ENCODE data around the gene FSTL1.
"Not testable (repeated sequence)": the region's sequence is repeated elsewhere in the genome, so short reads cannot be mapped to it uniquely, and the experiment has no call there.

Gene FSTL1

GRCh38 chr3:120410541-120410940 lies 40.3 kb downstream of the FSTL1 start:
- no peak for DNase-seq

DNA sequence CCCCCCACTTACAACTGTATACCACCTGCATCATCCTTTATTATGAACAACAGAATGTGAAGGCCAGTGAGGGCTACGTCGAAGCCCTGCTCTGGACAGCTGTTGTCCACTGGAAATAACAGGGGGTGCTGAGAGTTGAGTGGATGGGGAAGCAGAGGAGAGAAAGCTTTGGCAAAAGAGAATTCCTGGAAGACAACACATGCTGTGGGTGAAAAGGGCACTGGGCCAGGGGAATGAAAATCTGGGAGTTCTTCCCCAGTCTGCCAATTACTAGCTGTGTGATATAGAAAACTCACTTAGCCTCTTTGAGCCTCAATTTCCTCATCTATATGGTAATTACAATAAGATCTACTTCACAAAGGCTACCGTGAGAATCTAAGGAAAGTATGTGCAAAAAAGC lies 40.7 kb downstream of the FSTL1 start:
- no peak for DNase-seq

GRCh38 chr3:120407508-120408287 lies 43.1 kb downstream of the FSTL1 start:
- DNase-seq = peak; percentile 33

DNA sequence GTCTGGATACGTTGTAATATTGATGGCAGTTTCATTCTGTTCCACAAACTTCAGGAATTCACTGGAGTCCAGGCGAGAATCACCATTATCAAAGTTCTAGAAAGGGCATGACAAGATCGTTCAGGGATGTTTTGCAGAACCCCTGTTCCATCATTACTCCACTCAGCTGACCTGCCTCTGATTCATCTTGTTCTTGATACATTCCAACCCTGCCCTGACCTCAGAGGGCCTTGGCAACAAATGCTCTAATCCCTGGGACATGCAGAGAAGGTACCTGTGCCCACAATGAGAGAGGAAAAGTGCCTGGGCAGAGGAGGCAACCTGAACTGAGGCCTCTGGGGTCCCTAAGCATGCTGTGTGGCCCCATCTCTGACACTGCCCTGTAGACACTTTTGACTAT lies 45.9 kb downstream of the FSTL1 start:
- no peak for DNase-seq

GRCh38 chr3:120402257-120402656 lies 48.5 kb downstream of the FSTL1 start:
- DNase-seq = no peak

DNA sequence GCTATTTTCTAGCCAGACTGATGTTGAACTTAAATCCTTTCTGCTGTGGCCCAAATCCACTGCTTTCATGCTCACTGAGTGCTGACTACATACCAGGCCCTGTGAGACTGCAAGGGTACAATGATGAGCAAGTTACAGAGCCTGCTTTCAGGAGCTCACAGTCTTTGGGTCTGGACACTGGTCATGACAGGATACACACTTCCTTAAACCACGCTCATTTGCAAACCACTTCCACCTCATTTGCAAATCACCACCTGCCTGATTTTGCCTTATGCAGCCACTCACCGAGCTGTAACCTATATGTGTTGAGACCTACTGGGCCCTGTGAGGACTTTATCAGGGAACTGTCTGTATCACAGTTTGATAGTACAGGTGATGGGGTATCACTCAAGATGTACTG lies 51.4 kb downstream of the FSTL1 start:
- peak; percentile 5 for DNase-seq

GRCh38 chr3:120396469-120396868 lies 54.3 kb downstream of the FSTL1 start:
- DNase-seq = peak; percentile 64

- no peak for DNase-seq
These were observed 56.4 kb downstream of the FSTL1 start for GRCh38 chr3:120394347-120394746.

DNA sequence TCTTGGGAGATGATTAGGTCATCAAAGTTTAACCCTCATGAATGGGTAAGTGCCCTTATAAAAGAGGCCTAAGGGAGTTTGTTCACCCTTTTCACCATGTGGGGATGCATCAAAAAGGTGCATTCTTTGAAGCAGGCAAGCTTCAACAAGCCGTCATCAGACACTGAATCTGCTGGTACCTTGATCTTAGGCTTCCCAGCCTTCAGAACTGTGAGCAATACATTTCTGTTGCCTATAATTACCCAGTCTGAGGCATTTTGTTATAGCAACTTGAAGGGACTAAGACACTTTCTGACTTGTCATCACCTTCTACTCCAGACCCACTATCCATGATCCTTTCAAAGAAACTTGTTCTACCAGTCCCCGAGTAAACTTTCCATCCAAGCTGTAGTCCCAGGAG lies 57.0 kb downstream of the FSTL1 start:
- DNase-seq = no peak

- no peak for DNase-seq
These were observed 57.5 kb downstream of the FSTL1 start for GRCh38 chr3:120393243-120393642.

DNA sequence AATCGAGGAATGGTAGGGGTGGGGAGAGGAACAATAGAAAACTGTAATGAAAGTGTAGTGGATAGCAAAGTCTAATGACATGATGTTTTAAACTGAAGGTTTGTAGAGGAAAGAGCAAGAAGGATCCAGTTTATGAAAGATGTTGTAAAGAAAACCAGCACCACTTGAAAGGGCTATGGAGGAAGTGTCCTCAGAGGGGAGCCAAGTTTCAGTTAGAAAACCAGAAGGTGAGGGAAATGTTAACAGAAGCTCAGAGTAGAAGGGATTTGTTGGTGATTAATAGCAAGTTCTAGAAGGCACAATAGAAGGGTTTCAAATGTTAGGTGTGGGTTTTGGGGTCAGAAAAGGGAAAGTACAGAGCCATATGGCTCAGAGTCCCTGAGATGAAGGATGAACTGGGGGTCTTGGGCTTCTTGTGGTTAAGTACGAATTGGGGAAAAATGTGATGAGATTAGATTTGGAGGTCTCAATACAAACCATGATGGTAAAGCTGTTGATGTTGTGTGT lies 67.8 kb downstream of the FSTL1 start:
- DNase-seq = no peak

- no peak for DNase-seq
These were observed 69.3 kb downstream of the FSTL1 start for GRCh38 chr3:120381503-120381902.

GRCh38 chr3:120377948-120378347 lies 72.8 kb downstream of the FSTL1 start:
- DNase-seq = not testable (repeated sequence)

- DNase-seq = no peak
These were observed 80.3 kb downstream of the FSTL1 start for GRCh38 chr3:120370463-120370862.

DNA sequence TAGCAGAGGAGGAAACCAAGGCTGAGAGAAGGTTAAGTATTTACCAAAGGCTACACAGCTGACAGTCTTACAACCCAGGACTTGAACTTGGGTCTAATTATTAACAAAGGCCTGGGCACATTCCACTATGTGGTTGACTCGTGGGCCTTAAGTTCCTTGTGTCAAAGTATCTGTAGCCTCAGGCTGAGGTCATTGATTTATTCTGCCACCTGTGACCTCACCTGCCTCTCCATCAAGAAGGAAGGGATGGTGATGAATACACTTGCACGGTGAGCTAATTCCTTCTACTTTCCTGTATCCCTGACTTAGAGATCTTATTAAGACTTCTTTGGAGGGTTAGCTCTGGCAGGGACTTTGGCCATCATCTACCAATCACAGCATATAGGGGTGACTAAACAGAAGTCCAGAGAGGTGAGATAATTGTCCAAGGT lies 81.7 kb downstream of the FSTL1 start:
- no peak for DNase-seq

GRCh38 chr3:120368172-120368571 lies 82.6 kb downstream of the FSTL1 start:
- DNase-seq = no peak

GRCh38 chr3:120364821-120365220 lies 86.0 kb downstream of the FSTL1 start:
- DNase-seq = no peak

DNA sequence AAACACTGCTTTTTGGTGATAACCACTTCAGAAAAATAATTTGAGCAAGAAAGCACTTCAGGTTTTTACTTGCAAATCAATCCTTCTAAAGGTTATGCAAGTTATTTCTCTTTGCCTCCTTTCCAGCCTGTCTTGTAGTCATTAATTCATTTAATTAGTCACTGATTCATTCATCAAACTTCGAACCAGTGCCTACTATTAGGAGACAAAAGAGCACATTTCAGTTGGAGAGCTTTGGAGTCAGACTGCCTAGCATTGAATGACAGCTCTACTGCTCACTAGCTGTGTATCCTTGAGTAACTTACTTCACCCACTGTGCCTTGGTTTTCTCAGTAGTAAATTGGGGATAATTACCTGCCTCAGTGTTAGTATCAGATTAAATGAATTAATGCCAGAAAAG lies 86.7 kb downstream of the FSTL1 start:
- no peak for DNase-seq

DNA sequence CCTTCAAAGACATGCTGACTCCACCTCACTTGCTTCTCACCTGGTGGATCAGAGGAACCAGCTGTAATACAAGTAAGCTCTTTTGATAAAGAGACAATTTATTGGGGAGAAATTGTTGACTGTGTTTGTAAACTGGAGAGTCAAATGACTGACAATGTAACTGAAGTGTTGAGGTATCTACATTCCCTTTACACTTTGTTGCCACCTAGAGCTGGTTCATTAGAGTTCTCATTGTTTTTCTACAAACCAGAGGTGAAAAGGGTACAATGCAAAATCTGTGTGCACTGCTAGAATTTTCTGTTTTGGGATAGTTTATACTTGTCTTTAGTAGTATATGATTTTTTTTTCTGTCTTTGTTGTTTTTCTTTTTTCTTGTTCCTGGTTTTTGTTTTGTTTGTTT lies 93.0 kb downstream of the FSTL1 start:
- DNase-seq = no peak

DNA sequence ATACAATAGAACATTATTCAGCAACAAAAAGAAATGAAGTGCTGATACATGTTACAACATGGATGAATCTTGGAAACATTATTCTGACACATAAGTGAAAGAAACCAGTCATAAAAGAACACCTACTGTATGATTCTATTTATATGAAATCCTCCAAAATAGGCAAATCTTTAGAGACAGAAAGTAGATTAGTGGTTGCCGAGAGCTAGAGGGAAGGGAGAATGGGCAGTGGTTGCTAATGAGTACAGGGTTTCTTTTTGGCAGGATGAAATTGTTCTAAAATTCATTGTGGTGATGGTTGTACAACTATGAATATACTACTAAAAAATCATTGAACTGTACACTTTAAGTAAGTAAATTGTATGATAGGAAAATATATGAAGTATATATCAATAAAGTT lies 95.3 kb downstream of the FSTL1 start:
- no peak for DNase-seq

GRCh38 chr3:120353463-120353862 lies 97.3 kb downstream of the FSTL1 start:
- peak; percentile 47 for DNase-seq

DNA sequence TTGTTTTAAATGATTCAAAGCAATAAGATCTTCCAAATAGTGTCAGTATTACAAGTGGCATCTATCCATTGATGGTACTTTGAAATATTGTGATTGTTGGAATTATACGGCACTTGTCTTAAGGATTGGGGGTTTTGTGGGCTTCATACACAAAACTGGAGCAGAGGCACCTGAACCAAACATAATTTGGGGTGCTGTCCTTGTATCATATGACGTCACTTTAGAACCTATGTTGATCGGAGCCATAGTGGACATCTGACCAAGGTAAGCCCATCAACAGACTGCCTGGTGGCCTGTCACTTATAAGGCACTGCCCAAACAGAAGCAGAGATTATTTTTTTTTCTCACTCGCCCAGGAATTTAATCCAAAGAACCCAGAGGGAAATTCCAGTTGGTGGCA lies 98.8 kb downstream of the FSTL1 start:
- no peak for DNase-seq

GRCh38 chr3:120350401-120350941 lies 100.3 kb downstream of the FSTL1 start:
- DNase-seq = peak; percentile 7

DNA sequence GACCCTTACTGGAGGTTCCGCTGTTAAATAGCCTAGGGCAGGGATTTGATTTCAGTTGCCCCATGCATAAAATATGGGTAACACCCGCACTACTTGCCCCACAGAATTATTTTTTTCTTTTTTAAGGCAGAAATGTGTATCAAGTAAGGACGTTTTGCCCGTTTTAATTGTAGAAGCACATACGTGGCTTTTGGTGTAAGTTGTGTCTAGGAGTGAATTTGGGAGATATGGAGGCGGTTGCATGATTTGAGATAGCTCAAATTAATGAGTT lies 101.0 kb downstream of the FSTL1 start:
- no peak for DNase-seq

Measured in MV-4-11 (cell line).